ENCODE measurements around the gene GPATCH1.

Gene GPATCH1

DNA sequence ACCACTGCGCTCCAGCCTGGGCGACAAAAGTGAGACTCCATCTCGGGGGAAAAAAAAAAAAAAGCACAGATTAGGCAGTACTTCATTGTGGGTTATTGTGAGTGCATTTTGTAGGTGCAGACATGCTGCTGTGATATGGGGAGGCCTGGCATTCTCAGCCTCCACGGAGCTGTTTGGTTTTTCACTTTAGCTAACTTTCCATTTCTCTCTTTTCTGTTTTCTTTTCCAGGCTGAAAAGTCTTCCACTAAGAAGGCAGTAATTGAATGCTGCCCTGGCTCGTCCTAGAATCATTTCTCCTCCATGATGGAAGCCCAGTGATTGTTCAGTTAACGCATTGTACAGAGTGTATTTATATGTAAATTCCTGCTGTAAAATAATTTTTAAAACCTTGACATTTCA, 48.9 kb downstream of the GPATCH1 start:
- DNase-seq: no peak
- in situ Hi-C loops (cut with HindIII; ENCODE audit: low pct_ligation_motif_present, low sequenced_read_pairs): no loop called here
- peaks cover 19% of the 10 kb centered on the region for H3K36me3 ChIP-seq (replicated peaks)
- H3K27ac ChIP-seq: no peak overlapping the region
- H3K27me3 ChIP-seq (replicated peaks): no peaks in the 10 kb centered on the region
- TF ChIP-seq, protein P1, sequence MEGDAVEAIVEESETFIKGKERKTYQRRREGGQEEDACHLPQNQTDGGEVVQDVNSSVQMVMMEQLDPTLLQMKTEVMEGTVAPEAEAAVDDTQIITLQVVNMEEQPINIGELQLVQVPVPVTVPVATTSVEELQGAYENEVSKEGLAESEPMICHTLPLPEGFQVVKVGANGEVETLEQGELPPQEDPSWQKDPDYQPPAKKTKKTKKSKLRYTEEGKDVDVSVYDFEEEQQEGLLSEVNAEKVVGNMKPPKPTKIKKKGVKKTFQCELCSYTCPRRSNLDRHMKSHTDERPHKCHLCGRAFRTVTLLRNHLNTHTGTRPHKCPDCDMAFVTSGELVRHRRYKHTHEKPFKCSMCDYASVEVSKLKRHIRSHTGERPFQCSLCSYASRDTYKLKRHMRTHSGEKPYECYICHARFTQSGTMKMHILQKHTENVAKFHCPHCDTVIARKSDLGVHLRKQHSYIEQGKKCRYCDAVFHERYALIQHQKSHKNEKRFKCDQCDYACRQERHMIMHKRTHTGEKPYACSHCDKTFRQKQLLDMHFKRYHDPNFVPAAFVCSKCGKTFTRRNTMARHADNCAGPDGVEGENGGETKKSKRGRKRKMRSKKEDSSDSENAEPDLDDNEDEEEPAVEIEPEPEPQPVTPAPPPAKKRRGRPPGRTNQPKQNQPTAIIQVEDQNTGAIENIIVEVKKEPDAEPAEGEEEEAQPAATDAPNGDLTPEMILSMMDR (IDR thresholded peaks at IDR 0.05; ENCODE audit: low read depth, low read length, missing control alignments): no peak
- H3K4me3 ChIP-seq (ENCODE audit: low read depth, low read length): no peak overlapping the region

DNA sequence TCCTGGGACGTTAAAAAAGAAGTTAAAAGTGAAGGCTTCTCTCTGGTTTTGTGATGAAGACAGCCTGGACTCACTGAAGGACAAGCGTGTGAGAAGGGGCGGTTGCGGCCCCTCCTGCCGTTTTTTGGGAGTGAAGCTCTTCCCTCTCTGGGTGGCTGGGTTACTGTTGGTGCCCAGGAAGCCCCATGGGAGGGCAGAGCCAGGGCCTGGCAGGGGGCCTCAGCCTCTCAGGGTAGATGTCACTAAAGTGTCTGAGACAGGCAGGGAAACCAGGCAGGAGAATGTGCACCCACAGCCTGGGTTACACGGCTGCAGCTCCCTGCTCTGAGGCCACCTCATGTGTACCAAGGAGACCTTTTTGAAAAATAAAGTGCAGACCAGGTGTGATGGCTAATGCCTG, 49.5 kb downstream of the GPATCH1 start:
- in situ Hi-C loops (cut with HindIII; ENCODE audit: low pct_ligation_motif_present, low sequenced_read_pairs): no loop called here
- Histone ChIP-seq H3K4me3 (ENCODE audit: low read depth, low read length) (no peak overlapping the region), H3K27ac (no peak overlapping the region), H3K36me3 (replicated peaks) (peaks cover 19% of the 10 kb centered on the region), H3K27me3 (replicated peaks) (no peaks in the 10 kb centered on the region)
- DNase-seq: no peak
- TF ChIP-seq, protein P1 (IDR thresholded peaks at IDR 0.05; ENCODE audit: low read depth, low read length, missing control alignments): no peak

DNA sequence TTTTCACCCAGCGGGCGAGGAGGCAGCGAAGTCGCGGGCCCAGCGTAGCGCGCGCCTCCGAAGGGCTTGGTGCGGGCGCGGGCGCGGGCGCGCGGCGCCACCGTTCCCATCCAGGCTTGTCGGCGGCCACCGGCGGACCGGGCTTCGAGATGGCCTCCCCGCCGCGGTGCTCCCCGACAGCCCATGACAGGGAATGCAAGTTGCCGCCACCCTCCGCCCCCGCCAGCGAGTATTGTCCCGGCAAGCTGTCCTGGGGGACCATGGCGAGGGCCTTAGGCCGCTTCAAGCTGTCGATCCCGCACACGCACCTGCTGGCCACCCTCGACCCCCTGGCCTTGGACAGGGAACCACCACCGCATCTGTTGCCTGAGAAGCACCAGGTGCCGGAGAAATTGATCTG, 51.0 kb downstream of the GPATCH1 start, which contains the start of gene WDR88:
Gene WDR88 (plus strand): TSS at position 94 of the 400 bp plus-strand sequence. CDS start 56 bp downstream, at position 150.
- Histone ChIP-seq H3K36me3 (replicated peaks) (peaks cover 10% of the 10 kb centered on the region), H3K27ac (no peak within 1 kb of the TSS), H3K4me3 (ENCODE audit: low read depth, low read length) (no peak within 1 kb of the TSS), H3K27me3 (replicated peaks) (no peaks in the 10 kb centered on the region)
- DNase-seq: no peak
- TF ChIP-seq, protein P1 (IDR thresholded peaks at IDR 0.05; ENCODE audit: low read depth, low read length, missing control alignments): no peak
- in situ Hi-C loops (cut with HindIII; ENCODE audit: low pct_ligation_motif_present, low sequenced_read_pairs): no loop called here

DNA sequence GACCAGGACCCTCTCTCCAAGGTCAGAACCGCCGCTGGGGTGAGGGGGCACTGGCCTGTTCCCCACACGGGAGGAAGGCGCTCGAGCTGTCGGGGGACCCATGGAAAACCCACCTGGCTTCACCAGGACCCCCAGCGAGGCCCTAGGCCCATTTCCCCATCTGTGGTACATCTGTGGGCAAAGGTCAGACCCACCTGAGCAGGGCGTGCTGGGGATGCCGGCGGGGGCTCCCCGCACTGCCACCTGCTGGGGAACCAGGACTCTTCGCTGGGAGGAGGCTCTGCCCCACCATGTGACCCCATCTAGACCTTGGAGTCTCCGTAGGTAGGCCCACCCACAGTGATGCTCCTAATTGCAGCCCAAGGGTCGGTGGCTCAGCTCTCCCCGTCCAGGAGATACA, 51.4 kb downstream of the GPATCH1 start:
- Histone ChIP-seq H3K27ac (no peak overlapping the region), H3K36me3 (replicated peaks) (peaks cover 9% of the 10 kb centered on the region), H3K4me3 (ENCODE audit: low read depth, low read length) (no peak overlapping the region), H3K27me3 (replicated peaks) (no peaks in the 10 kb centered on the region)
- DNase-seq: no peak
- in situ Hi-C loops (cut with HindIII; ENCODE audit: low pct_ligation_motif_present, low sequenced_read_pairs): no loop called here
- TF ChIP-seq, protein P1 (IDR thresholded peaks at IDR 0.05; ENCODE audit: low read depth, low read length, missing control alignments): peak; percentile 62

DNA sequence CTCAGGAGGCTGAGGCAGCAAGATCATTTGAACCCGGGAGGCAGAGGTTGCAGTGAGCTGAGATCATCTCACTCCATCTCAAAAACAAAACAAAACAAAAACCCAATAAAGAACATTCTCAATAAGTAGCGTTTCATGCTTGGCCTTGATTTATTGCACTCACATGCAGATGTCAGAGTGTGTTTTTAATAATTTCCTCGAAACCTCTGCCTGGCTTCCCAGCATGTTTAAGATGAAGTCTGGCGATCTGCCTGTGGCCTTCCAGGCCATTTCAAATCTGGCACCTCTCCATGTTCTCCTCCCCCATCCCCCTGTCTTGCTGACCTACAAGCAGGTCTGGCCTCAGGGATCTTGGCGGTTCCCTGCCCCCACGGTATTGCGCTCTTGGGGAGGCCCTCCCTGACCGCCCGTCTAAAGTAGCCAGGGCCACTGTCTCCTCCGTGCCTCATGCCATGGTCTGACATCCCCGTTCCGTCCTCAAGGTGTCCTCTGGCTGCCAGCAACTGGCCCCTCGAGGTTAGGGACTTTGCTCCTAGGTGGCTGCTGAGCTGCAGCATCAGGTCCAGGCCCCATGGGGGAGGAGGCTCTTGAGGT, 52.6 kb downstream of the GPATCH1 start:
- H3K27ac ChIP-seq: no peak overlapping the region
- DNase-seq: no peak
- no peaks in the 10 kb centered on the region for H3K27me3 ChIP-seq (replicated peaks)
- TF ChIP-seq, protein P1 (IDR thresholded peaks at IDR 0.05; ENCODE audit: low read depth, low read length, missing control alignments): no peak
- in situ Hi-C loops (cut with HindIII; ENCODE audit: low pct_ligation_motif_present, low sequenced_read_pairs): no loop called here
- no peak overlapping the region for H3K4me3 ChIP-seq (ENCODE audit: low read depth, low read length)
- peaks cover 7% of the 10 kb centered on the region for H3K36me3 ChIP-seq (replicated peaks)

DNA sequence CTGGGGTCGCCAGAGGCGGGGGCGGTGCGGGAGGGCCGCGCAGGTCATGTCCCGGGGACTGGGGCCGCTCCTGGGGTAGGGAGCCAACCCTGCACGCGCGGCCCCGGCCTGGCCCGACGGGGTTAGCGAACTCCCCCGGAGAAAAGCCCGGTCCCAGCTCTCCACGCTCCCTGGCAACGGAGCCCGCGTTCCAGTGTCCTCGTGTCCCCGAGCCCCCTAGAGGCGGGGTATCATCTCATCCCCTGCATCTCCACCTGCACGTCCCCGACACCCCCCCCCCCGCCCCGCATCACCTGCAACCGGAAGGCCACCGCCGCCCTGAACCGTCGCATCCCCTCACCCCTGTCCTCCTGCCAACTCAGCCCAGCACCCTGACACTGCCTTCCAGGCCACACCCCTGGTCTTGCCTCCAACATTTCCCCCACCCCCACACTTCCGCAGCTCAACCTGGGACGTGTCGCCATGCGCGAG, 53.6 kb downstream of the GPATCH1 start:
- H3K36me3 ChIP-seq (replicated peaks): peaks cover 4% of the 10 kb centered on the region
- H3K27ac ChIP-seq: no peak overlapping the region
- H3K27me3 ChIP-seq (replicated peaks): no peaks in the 10 kb centered on the region
- no peak for DNase-seq
- TF ChIP-seq, protein P1 (IDR thresholded peaks at IDR 0.05; ENCODE audit: low read depth, low read length, missing control alignments): no peak
- in situ Hi-C loops (cut with HindIII; ENCODE audit: low pct_ligation_motif_present, low sequenced_read_pairs): no loop called here
- H3K4me3 ChIP-seq (ENCODE audit: low read depth, low read length): no peak overlapping the region

Measured in brain microvascular endothelial cell (primary cell).